ENCODE results near the gene SMIM38.

The SMIM38 gene

DNA sequence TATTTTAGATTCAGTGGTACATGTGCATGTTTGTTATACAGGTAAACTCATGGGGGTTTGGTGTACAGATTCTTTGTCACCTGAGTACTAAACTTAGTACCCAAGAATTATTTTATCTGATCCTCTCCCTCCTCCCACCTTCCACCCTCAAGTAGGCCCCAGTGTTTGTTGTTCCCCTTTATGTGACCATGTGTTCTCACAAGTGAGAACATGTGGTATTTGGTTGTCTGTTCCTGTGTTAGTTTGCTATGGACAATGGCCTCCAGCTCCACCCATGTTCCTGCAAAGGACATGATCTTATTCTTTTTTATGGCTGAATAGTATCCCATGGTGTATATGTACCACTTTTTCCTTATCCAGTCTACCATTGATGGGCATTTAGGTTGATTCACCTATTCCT is 6.8 kb downstream of the SMIM38 start:
- no peak for DNase-seq

GRCh38 chr11:69163842-69164241 is 8.1 kb downstream of the SMIM38 start:
- DNase-seq, result no peak

DNA sequence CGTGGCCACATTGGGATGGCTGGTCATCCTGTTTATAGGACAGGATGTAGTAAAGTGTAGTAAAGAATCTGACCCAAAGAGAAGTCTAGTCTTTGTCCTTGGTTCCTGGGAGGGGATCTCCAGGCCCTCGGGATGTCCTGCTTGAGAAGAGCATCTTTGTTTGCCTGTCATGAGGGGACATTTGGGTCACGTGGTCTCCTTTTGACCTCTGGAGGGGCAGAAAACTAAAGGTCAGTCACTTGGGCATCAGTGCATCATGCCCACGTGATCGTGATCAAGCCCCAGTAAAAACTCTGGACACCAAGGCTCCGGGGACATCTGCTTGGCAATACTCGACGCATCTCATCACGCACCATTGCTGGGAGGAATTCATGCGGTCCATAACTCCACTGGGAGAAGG is 9.1 kb downstream of the SMIM38 start:
- no peak for DNase-seq

- DNase-seq, result no peak
These were observed 10.0 kb downstream of the SMIM38 start for GRCh38 chr11:69165775-69166174.

GRCh38 chr11:69166218-69167115 is 10.7 kb downstream of the SMIM38 start:
- DNase-seq, result peak; percentile 62

DNA sequence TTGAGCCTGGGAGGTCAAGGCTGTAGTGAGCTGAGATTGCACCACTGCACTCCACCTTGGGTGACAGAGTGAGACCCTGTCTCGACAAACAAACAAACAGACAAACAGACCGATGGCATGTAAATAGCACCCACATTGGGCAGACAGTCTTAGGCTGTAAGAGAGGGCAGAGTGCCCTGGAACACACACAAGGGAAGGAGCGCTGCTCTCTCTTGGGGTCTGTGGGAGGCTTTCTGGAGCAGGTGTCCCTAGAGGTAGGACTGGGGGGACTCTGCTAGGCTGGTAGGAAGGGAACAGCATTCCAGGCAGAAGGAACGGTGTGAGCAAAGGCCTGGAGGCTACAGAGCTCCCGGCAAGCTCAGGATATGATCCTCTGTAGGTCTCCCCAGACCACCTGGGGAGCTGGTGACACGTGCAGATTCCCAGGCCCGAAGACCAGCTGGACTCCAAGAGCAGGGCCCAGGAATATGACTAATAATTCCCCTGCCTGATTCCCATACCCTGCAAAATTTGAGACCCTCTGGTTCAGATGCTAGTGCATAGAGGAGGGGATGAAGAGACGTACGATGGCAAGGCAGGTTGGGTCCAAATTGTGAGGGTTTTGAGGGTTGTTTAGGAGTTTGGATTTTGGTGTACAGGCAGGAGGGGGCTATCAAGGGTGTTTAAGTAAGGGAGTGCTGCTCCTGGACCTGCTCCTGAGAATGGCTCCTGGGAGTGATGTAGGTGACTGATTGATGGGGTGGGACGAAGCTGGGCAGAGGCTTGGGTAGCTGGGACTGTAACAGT is 11.6 kb downstream of the SMIM38 start:
- DNase-seq, result no peak

DNA sequence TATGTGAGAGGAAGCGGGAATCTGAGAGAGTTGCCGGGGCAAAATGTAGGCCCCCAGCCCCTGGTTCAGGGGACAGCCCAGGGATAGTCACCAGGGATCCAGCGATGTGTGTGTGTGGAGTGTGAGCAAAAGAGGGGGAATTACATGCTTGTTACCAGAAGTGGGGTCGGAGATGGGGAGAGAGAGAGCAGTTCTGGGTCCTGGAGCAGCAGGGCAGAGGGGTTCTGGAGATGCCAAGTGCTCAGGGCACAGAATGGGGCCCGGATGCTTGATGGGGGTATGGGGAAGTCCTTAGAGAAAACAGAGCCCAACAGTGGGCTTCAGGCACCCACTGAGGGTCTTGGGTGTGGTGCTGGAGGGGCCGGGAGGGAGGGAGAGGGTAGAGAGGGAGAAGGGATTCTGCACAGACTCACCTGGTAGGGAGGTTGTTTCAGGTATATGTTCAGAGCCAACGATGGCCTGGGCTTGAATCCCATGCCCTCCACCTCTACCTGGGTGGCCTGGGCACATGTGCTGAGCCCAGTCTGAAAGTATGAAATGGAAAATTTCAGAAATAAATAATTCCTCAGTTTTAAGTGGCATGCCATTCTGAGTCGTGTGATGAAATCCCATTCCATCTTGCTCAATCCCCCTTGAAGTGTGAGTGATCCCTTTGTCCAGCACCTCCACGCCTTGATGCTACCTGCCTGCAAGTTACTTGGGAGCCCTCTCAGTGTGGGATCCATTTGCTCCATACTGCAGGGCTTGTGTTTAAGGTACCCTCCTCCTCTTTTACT is 12.4 kb downstream of the SMIM38 start:
- DNase-seq, result no peak

DNA sequence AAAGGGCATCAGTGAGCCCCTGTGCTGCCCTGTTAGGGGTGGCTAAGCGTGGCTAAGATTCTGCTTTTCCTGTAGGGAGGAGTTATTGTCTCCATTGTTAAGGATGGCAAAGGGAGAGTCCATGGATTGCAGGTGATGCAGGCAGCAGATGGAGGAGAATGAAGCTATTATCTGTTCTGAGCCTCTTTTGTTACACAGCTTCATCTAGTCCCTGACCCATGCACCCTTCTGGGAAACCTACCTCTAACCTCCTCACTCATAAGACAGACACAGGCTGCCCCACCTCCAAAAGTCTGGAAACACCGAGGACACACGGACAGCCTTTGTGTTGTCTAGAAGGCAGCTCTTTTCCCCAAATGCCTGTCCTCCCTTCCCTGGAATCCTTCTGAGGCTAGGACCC is 13.7 kb downstream of the SMIM38 start:
- DNase-seq, result no peak

DNA sequence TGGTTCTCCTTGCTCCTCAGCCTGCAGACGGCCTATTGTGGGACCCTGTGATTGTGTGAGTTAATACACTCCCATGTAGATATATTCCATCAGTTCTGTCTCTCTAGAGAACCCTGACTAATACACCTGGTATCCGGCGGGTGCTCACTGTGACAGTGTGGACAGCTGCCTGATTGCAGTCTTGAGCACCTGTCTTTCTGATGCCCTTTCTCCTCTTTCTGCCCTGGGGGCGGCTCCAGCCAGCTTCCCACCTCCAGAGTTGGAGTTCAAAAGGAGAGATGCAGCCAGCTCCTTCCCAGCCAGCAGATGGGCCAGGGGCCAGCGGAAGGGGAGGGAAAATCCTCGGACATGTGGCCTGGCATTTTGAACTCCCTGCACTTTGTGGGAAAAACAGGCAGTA is 15.0 kb downstream of the SMIM38 start:
- no peak for DNase-seq

GRCh38 chr11:69171476-69172240 is 15.9 kb downstream of the SMIM38 start:
- DNase-seq, result no peak

DNA sequence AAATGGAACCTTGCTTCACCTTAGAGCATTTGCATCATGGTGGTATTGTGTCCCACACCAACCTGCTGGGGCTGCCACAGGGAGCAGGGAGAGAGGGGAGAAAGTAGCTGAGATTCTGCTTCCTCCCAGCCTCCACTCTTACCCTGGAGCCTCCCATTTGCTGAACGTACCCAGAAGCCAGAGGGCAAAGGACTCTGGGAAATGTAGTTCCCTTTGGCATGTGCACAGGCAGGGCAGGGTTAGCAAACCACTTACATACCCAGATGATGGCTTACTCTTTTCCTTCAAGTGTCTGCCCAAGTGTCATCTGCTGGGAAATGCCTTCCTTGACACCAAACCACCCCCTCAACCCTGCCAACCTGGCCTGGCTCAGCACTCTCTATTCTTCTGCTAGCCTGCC is 16.9 kb downstream of the SMIM38 start:
- no peak for DNase-seq

- no peak for DNase-seq
These were observed 17.6 kb downstream of the SMIM38 start for GRCh38 chr11:69173331-69173730.

DNA sequence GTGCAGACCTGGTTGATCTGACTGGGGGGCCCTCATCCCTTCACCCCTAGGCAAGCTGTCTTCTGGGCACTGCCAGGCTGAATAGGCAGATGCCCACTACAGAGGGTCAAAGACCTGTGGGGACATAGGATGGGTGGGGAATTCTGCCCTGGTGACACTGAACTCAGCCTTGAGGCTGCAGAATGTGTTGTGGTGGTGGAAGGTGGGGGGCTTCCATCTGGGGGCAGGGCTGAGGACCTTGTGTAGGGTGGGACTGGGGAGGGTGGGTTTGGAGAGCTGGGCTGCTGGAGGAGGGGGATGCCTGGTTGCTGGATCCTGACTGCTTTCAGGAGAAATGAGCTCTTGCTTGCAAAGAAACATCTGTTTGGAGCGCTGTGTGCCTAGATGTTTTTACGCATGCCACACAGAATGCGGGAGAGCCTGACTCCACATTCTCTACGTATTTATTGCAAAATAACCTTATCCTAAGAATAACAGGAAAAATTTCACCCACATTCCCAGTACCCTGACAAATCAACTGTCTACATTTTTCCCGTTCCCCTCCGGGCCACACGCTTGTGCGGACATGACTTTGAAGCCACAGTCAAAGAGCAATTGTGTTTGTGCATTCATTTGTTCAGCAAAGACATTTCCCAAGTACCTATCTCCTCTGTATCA is 18.3 kb downstream of the SMIM38 start:
- DNase-seq, result no peak

- DNase-seq, result no peak
These were observed 19.1 kb downstream of the SMIM38 start for GRCh38 chr11:69174841-69175240.

DNA sequence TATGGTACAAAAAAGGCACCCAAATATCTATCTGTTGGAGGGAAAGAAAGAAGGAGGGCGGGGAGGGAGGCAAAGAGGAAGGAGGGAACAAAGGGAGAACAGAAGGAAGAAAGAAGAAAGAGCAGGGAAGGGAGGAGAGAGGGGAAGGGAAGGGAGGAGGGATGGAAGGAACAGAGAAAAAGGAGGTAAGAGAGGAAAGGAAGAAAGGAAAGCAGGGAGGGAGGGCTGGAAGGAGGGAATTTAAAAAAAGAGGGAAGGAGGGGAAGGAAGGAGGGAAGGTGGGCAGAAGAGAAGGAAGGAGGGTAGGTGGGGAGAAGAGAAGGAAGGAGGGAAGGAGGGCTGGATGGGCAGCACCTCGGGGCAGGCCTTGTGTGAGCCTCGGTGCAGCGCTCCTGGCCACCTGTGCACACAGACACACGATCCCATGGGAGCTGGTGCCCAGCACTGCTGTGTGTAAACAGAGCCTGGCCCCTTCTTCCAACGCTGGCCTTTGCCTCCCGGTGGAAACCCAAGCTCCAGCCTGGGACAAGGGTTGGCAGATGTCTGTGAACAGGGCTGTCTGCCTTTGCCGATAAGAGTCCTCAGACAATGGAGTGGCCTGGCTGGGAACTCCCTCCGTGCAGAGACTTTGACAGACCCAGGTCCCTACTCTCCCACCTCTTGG is 23.2 kb downstream of the SMIM38 start:
- DNase-seq, result no peak

DNA sequence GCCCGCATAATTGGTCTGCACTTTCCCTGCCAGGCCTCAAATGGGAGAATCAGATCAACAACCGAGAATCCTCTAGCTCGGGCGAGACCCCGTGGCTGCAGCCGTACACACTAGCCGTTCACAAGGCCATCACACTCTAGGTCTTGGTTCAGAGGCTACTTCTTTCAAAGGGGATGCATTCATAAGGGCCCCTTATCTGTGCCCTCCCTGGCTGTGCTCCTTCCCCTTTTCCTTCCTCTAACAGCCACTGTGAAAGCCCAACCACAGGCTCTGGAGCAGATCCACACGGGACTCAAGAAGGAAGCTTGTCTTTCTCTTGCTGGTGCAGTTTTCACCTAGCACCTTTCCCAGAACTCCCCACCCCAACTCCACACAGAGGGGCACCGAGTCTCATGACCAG is 24.5 kb downstream of the SMIM38 start:
- no peak for DNase-seq

DNA sequence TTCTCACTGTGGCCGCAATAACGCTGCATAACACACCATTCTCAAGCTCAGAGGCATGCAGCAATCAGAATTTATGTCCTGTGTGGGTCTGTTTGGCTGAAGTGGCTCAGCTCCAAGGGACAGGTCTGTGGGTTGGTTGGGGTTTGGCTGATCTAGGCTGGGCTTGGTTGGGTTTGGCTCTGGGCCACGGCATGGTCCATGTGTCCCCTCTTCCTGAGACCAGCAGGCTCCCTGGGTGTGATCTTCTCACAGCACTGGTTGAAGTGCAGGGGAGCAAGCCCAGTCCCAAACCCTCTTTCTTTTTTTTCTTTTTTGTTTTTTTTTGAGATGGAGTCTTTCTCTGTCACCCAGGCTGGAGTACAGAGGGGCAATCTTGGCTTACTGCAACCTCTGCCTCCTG is 25.0 kb downstream of the SMIM38 start:
- no peak for DNase-seq

GRCh38 chr11:69183613-69184012 is 27.9 kb downstream of the SMIM38 start:
- DNase-seq, result no peak

DNA sequence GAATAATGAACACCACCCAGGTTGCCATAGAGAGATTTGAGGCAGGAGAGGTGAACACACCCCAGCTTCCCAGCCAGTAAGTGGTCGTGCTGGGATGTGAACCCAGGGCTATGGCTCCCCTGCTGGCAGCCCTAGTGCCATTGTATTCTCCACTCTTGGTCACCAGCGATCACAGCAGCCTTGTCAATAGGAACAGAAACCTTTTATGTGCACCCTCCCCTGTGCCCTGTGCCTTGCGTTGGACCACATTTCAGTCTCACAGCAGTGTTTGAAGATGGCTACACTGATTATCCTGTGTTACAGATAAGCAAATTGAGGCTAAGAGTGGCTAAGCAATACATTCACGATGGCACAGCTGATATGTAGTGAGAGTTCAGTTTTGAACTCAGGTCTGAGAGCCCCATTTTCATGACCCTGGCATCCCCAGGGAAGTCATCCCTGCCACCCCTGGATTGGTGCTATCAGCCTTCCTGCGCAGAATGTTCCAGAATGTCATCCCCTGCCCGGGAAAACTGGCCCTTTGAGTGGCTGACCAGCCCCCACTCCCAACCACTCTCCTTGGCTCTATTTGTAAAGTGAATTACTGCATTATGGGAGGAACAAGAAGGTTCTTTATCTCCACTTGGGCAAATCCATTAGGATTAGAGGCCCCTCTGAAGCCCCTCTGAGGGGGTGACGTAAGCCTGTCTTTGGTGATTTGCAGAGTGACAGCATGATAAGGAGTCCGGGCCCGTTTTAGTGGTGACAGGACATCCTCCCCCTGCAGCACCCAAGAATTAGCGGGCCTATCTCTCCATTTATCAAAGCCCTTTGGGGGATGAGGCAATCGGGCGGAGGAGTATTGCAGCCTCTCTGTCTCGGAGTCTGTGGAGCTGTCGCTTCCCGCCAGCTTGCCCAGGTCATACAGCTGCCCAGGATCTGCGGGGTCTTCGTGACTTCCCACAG is 30.9 kb downstream of the SMIM38 start:
- DNase-seq, result no peak

DNA sequence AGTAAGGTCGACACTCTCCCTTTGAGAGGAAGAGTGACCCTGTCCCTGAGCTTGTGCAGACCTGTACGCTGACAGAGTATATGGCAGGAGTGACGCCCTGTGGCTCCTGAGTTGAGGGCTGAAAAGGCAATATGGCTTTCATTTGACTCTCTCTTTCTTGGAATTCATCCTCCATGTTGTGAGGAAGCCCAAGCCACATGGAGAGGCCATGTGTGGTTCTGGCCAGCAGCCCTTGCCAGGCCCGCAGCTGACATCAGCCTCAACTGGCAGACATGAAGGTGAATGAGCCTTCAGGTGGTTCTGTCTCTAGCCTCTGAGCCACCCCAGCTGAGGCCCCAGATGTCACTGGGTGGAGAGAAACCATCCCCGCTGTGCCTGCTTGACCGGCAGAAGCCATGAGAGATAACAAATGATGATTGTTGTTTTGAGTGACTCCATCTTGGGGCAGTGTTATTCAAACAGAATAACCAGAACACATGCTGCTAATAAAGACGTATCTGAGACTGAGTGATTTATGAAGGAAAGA is 31.9 kb downstream of the SMIM38 start:
- DNase-seq, result no peak

Measured in activated CD4-positive, alpha-beta T cell treated with anti-CD3 and anti-CD28 coated beads, Interleukin-2, amount 50 U/mL, for 16 hours (primary cell).